ENCODE data around the gene SNAPC4. TPM values are rescaled to one million over a fixed set of nuclear protein-coding genes. Genes with fewer than 3 reads are reported as not detected.

The SNAPC4 gene
- total RNA-seq, 1 donor from 2014 or later, result 22.9 TPM

DNA sequence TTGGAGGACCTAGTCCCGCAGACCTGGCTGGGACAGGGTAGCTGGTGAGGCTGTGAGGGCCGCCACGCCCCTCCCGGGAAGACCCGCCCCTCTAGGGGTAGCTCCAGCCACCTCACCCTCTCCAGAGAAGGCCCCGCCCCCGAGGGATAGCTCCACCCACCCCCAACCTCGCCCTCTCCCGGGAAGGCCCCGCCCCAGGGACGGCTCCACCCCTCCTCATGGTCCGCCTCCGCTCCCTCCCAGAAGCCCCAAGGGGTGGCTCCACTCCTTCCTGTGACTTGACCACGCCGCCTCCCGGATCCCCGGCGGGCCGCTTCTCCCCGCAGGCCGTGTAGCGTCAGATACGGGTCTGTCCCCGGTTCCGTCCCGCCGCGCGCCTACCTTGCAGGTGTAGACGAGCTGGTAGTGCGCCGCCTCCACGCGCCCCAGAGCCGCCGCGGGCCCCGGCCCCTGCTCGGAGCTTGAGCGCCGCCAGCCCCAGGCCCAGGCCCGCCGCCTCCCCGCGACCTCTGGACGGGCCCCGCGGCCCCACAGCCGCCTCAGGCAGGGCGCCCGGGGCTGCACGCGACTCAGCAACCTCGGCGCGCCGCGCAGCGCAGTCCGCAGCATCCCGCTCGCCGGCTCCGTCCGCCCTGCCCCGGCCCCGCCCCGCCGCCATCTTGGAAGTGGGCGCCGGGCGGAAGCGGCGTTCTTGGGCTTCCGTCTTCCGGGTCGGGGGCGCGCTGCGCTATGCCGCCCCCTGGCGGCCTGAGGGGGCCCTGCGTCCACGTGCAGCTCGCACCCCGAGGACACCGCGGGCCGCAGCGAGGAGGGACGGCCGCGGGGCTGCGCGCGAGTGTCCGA, 36.6 kb downstream of the SNAPC4 start, which contains the start of gene DNLZ:
Gene DNLZ, minus strand, starts transcription at position 639 of the 843 bp plus-strand sequence. Its CDS starts 30 bp downstream, at position 609.
- no peaks in the 10 kb centered on the region for H3K36me3 Mint-ChIP-seq (ENCODE audit: unreplicated experiment)
- TF ChIP-seq, protein P1, sequence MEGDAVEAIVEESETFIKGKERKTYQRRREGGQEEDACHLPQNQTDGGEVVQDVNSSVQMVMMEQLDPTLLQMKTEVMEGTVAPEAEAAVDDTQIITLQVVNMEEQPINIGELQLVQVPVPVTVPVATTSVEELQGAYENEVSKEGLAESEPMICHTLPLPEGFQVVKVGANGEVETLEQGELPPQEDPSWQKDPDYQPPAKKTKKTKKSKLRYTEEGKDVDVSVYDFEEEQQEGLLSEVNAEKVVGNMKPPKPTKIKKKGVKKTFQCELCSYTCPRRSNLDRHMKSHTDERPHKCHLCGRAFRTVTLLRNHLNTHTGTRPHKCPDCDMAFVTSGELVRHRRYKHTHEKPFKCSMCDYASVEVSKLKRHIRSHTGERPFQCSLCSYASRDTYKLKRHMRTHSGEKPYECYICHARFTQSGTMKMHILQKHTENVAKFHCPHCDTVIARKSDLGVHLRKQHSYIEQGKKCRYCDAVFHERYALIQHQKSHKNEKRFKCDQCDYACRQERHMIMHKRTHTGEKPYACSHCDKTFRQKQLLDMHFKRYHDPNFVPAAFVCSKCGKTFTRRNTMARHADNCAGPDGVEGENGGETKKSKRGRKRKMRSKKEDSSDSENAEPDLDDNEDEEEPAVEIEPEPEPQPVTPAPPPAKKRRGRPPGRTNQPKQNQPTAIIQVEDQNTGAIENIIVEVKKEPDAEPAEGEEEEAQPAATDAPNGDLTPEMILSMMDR (IDR thresholded peaks at IDR 0.05; ENCODE audit: partially characterized antibody, unreplicated experiment), result peak; percentile 99
- peaks cover 4% of the 10 kb centered on the region for H3K4me1 Mint-ChIP-seq (ENCODE audit: low read depth, unreplicated experiment)
- H3K9me3 Mint-ChIP-seq (ENCODE audit: unreplicated experiment), result peaks cover 13% of the 10 kb centered on the region
- peaks cover 14% of the 10 kb centered on the region for H3K27me3 Mint-ChIP-seq (ENCODE audit: unreplicated experiment)
- peak within 1 kb of the TSS; percentile 83 for H3K27ac Mint-ChIP-seq (ENCODE audit: unreplicated experiment)
- peak; percentile 98 for DNase-seq
- peak within 1 kb of the TSS; percentile 85 for H3K4me3 Mint-ChIP-seq (ENCODE audit: unreplicated experiment)

DNA sequence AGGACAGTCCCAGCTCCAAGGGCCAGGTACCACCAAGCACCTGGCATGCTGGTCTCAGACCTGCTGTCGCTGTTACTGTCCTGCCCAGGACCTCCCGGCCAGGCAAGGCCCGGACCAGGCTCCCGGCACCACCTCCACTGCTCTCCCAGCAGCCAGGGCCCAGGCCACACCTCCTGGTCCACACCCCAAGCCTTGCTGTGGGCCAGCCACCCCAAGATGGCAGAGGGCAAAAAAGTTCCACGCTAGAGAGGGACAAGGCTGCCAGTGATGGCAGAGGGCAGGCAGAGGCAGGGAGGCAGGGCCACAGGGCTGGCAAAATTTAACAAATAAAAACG, 37.6 kb downstream of the SNAPC4 start:
- Mint-ChIP-seq H3K4me1 (ENCODE audit: low read depth, unreplicated experiment) (peaks cover 4% of the 10 kb centered on the region), H3K27ac (ENCODE audit: unreplicated experiment) (peak overlapping the region; percentile 43), H3K36me3 (ENCODE audit: unreplicated experiment) (no peaks in the 10 kb centered on the region), H3K4me3 (ENCODE audit: unreplicated experiment) (peak overlapping the region; percentile 61), H3K27me3 (ENCODE audit: unreplicated experiment) (peaks cover 11% of the 10 kb centered on the region), H3K9me3 (ENCODE audit: unreplicated experiment) (peaks cover 10% of the 10 kb centered on the region)
- TF ChIP-seq, protein P1 (IDR thresholded peaks at IDR 0.05; ENCODE audit: partially characterized antibody, unreplicated experiment), result no peak
- no peak for DNase-seq

DNA sequence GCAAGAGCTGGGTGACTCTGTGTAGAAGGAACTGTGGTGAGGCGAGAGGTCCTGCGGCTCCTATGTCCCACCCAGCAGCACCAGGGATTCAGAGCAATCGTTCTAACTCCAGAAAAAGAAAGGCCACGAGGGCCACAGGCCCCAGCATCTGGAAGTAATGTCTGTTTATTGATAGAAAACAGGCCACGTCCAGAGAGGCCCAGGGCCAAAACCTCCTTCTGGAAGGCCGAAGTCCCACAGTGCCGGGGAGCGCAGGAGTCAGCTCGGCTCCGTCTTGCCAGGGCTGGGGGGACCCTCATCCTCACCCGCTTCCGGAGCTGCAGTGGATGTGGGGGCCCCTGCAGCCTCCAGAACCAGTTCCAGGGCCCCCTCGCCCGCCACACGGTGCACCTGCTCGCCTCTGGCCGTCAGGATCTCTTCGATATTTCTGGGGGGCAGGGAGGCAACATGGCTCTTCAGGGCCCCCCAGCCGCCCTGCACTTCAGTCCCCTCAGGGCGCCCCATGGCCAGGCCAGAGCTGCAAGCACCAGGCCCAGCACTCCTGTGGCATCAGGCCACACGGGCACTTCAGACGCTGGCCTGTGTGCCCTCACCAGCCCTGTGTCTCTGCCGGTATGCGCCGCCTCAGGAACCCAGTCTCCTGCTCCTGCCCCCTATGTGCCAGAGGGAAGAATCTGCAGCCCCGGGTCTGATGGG, 38.1 kb downstream of the SNAPC4 start:
- no peak for DNase-seq
- H3K27ac Mint-ChIP-seq (ENCODE audit: unreplicated experiment), result no peak overlapping the region
- peaks cover 4% of the 10 kb centered on the region for H3K4me1 Mint-ChIP-seq (ENCODE audit: low read depth, unreplicated experiment)
- H3K9me3 Mint-ChIP-seq (ENCODE audit: unreplicated experiment), result peaks cover 10% of the 10 kb centered on the region
- H3K4me3 Mint-ChIP-seq (ENCODE audit: unreplicated experiment), result no peak overlapping the region
- no peaks in the 10 kb centered on the region for H3K36me3 Mint-ChIP-seq (ENCODE audit: unreplicated experiment)
- TF ChIP-seq, protein P1 (IDR thresholded peaks at IDR 0.05; ENCODE audit: partially characterized antibody, unreplicated experiment), result no peak
- peaks cover 11% of the 10 kb centered on the region for H3K27me3 Mint-ChIP-seq (ENCODE audit: unreplicated experiment)

DNA sequence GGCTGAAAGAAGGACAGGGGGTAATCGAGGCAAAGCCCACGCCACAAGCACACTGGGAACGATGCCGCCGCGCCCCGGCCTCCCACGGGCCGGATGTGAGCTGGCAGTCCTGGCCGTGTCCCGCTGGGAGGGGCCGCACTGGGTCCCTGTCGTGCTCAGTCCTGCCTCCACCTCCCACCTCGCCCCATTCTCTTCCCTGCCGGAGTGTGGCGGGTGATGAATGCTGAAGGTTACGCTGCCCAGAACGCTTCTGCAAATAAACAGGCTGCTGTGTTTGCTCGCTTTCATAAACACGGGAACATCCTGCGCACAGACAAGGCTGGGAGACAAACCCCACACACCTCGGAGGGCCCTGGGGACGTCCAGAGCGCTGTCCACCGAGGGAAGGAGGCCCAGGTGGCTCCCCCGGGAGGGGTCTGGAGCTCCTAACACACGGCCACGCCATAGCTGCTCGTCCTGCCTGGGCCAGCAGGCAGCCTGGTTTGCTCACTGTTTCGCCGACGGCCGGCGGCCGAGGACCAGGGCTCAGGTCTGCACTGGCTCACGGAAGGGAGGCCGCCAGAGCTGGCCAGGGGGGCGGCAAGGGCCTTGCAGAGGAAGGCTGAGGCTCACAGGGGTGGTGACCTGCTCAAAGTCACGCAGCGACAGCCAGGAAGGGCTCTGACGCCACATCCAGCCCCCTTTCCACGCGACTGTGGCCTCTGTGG, 38.8 kb downstream of the SNAPC4 start:
- Mint-ChIP-seq H3K27me3 (ENCODE audit: unreplicated experiment) (peaks cover 11% of the 10 kb centered on the region), H3K4me3 (ENCODE audit: unreplicated experiment) (no peak overlapping the region), H3K9me3 (ENCODE audit: unreplicated experiment) (peaks cover 10% of the 10 kb centered on the region), H3K36me3 (ENCODE audit: unreplicated experiment) (no peaks in the 10 kb centered on the region), H3K27ac (ENCODE audit: unreplicated experiment) (no peak overlapping the region), H3K4me1 (ENCODE audit: low read depth, unreplicated experiment) (peaks cover 4% of the 10 kb centered on the region)
- no peak for DNase-seq
- TF ChIP-seq, protein P1 (IDR thresholded peaks at IDR 0.05; ENCODE audit: partially characterized antibody, unreplicated experiment), result no peak

Data from glutamatergic neuron (in vitro differentiated cells).